Left forelimb (tissue), 1 donor: Measurements from ENCODE around the gene ACOXL.
"Not testable (repeated sequence)": the region's sequence is repeated elsewhere in the genome, so short reads cannot be mapped to it uniquely, and the experiment has no call there.

Experiments used
- DNase-seq: peaks from one replicate; pipeline ENCODE4 v3.0.0-alpha.2; 2018; ENCODE audit warnings: low spot score

The ACOXL gene

DNA sequence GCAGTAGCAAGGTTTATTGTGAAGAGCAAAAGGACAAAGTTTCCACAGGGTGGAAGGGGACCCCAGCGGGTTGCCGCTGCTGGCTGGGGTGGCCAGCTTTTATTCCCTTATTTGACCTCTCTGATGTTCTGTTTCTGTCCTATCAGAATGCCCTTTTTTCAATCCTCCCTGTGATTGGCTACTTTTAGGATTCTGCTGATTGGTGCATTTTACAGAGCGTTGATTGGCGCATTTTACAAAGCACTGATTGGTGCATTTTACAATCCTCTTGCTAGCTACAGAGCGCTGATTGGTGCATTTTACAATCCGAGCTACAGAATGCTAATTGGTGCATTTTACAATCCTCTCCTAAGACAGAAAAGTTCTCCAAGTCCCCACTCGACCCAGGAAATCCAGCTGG lies 123.5 kb downstream of the ACOXL start:
- DNase-seq = not testable (repeated sequence)

DNA sequence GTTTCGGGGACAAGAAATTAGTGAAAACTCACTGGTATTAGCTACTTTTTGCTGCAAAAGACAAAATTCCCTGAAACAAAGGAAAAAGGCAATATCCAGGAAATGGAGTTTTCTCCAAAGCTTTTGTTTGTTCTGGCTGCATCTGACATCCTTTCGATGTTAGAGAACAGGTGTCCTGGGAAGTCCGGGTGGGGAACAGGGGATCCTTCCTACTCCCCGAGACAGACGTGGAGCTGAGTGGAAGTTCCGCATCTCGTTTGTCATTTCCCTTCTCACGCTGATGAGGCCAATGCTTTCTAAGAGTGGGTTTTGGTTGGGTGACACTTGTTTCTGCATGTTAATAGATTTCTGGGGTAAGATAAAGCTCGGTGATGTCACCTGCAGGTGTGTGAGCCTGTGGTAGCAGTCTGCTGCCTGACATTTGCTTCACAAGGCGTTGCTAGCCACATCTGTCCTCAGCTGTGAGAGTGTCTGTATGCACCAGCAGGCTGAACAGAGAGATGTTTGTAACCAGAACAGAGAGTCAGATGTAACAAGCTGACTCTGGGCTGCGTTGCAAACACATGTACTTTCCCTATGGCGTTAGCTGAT lies 125.9 kb downstream of the ACOXL start:
- DNase-seq = no peak

DNA sequence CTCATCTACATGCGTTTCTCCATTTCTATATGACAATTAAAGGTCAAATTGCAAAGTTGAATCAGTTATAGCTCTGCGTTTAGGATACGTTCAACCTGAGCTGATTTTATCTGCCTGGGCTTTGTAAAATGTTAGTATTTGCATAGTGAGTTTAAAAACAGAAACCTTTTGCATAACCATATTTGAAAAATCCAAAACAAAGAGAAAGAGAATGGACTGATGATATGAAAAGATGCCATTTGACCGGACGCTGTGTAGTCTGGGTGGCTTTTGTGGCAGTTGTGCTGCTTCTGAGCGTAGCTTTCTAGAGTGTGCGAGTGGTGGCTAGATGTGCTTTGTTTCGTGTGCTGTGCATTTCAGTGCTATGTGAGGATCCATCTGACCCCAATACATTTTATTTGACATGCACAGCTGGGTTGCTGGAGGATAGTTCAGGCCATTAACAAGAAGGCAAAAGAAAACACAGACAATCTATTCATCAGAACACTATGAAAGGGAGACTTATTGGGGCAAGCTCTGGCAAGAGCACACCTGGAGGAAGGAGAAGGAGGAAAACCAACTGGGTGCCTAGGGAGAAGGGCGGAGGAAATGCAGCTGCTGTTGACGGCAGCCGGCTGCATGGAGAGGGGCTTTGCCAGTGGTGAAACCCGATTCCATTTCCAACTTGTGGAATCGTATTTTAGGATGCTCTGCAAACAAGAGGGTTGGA lies 126.8 kb downstream of the ACOXL start:
- DNase-seq = no peak

DNA sequence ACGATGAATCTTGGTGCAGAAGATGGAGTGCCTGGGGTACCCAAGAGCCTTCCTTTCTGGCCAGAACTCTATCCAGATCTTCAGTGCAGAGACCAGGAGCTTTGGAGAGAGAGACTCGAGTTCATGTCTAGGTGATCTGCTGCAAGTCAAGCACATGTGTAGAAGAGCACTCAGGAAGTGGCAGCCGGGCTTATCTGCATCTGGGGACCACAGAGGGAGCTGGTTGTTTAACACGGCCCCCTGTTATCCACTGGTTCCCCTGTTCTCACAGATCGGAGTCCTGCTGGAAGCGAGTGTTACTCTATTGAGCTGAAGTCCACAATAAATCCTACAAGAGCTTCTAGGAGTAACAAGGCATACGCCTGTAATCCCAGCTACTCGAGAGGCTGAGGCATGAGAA lies 128.3 kb downstream of the ACOXL start:
- no peak for DNase-seq

DNA sequence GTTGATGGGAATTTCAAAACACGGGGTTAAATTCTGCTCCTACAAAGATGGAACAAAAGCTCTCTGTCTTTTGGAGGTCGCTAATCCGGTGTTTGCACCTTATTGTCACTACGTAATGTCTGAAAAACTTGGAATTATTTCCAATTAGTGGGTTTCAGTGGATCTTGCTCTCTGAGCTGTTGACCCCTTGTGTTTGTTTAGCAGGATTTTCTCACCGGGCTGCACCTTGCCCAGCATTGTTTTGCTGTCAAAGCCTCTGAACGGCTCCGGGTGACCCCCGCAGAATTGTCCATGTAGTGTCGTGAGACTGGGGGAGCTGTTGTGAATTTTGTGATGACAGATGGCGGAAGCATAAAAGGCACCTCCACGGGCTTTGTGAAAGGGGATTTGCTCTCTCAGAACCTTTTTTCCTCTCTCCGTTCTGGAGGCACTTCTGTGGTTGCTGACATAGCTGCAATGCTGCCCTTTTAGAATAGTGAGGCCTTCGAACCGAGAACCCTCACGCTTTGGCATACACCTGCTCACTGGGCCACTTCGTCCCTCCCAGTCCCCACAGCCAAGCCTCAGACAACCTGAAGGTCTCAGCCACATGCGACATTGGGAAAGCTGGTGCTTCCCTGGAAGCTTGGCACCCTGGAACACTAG lies 129.4 kb downstream of the ACOXL start:
- DNase-seq = no peak

DNA sequence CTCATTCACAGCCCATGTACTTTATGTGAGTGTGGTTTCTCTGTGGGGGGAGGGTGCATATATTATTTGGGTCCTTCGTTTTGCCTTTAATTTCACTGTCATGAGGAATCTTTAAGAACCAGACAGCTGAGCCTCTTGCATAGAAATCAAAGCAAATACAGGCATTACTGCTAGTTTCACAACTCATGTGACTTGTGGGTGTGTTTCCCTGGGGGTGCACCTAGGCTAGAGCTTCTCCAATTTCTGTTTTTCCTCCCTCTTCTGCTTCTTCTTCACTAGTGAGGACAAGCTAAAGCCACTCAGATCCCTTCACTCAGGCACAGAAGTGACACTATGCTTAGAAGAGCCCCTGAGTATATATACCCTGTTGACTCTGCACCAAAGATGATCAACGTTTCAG lies 131.4 kb downstream of the ACOXL start:
- no peak for DNase-seq

DNA sequence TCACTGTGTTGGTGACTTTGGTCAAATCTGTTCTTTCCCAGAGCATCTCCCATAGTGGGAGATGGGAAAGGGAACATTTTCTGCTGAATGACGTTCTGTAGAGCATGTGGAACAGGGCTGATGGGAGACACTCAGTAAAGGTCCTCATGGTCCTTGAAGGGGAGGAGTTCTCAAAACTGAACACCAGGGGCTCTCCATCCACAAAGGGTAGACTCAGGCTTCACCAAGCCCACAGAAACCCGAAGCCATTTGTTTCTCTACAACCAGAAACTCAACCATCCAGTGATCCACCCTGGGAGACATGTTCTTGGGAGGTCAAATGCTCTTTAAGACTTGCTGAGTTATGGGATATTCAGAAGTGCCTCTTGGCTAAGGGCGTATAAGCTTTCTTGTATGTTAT lies 131.8 kb downstream of the ACOXL start:
- no peak for DNase-seq

DNA sequence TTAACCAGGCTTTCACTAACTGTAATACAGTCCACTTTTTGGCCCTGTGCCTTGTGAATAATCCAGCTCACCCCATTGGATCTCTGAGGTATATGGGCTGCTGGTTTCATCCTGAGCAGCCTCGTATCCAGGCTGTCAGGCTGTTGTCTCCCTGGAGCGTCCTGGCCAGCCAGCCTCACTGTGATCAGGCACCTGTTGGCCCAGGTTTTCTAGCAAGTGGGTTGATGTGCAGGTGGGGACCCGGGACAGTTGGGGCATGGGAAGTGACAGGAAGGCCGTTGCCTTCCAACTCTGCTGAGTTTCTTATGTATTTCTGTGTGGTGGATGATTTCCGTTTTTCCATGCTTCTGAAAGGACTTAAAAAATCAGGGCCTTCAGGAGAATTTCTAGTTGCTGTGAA lies 132.4 kb downstream of the ACOXL start:
- no peak for DNase-seq

DNA sequence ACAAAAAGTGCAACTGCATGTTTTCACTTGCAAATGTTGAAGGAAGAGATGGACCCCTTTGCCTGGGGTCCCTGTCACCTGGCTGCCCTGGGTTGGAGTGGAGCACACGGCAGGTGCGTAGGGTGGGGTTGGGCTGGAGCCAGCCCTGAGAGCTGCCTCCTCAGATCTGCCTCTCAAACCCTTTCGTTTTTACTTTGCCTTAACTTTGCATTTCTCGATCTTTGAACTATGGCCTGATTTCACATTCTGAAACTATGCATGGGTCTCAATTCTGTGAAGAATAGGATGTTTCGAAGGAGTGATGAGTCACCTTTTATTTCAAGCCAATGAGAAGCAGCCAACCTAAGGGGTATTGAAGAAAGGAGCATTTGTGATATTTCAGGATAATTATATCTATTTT lies 132.8 kb downstream of the ACOXL start:
- no peak for DNase-seq

DNA sequence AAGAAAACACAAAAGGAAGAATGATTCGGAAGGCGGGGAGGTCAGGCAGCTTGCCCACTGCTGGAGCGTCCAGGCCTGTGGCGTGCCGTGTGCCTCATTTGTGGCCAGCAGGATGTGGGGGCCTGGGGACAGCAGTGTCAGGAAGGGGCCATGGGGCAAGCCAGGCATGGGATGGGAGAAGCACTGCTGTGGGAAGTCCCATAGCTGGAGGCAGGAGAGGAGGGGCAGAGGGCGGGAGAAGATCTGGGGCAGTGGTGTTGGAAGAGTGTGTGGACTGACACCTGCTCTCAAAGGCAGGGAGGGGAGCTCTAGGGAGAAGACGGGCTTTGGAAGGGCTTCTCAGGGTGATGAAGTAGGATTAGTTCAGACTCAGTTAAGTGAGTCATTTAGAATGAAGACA lies 133.7 kb downstream of the ACOXL start:
- DNase-seq = no peak

DNA sequence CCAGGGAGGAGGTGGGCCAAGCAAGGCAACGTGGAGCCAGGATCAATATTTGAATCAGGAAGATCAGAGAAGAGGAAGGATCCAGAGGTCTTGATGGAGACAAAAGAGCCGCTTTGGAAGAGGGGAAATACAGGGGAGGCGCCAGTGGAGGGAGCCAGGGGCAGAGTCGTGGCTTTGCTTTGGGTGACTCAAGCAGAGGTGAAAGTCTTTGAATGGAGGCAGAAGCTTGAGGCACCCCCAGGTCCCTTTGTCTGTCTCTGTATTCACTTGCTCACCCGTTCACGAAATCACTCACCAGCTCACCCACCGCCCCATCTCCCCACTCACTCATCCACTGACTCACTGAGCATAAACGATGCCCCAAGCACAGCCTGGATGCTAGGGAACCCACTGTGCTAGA lies 134.1 kb downstream of the ACOXL start:
- DNase-seq = no peak

DNA sequence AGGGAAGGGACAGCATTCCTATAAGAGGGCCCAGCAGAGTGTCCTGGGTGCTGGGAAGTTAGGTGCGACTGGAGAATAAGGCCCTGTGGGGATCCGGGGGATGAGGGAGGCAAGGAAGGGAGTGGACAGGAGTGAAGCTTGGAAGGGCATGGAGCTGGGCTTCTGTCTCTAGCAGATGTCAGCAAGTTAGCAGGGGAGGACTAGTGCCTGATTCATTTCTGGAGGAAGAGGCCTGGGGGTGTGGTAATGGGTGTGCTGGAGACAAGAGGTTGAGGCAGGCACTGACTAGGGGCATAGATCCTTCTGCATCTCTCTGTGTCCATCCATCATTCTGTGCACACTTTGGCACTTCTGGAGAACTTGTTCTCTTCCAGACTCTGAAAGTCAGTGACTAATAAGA lies 134.7 kb downstream of the ACOXL start:
- DNase-seq = no peak

DNA sequence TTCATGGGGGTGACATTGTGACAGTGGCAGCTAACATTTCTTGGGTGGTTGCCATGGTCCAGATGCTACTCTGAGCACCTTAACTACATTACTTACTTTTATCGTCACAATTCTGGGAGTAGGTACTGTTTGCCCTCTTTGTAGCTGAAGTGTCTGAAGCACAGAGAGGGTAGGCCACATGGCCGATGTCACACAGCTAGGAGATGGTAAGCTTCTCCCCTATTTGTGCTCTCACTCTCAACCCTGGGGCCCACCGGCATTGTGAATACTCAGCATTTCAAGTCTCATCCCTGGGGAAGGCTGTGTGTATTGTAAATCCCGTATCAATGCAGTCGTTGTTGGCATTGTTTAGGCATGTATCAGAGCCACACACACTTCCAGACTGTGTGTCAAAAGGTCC lies 136.6 kb downstream of the ACOXL start:
- no peak for DNase-seq

DNA sequence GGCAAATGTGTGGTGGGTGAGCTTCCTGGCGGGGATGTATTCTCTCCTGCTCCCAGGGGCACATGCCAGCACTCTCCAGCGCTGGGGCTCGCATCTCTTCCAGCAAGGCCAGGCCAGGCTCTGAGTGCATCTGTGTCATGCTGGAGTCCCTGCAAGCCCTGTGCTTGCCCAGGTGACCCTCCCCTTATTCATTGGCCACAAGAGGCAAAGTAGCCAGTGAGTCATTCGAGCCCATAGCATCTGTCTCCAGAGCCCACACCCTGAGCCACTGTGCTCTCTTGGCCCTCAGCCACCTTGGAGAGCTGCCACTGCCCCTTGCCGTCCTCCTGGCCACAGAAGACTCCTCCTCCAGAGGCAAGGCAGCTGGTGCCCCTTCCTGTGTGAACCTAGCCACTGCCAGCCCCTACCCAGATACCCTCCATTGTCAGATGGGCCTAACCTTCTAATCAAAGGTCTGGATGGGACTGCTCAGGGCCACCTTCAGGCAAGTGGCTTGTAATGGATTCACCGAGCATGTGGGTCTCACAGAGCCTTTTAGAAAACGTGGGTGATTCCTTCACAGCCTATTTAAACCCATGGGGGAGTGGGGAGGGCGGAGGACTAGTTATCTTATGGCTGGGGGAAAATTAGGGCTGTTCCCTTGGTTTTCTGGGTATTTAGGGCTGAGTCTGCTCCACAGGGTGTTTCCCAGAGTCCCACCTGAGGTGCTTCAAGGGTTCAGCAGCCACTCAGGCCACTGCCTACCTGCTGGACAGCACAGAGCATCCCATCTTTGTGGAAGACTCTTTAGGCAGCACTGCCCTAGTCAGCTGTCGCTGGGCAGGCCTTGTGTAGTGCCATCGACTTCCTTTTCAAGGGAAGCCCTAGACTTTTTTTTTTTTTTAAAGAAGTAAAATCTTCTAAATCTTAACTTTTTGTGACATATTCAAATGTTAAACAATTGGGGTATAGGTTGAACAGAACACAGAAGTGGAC lies 137.4 kb downstream of the ACOXL start:
- DNase-seq = no peak

DNA sequence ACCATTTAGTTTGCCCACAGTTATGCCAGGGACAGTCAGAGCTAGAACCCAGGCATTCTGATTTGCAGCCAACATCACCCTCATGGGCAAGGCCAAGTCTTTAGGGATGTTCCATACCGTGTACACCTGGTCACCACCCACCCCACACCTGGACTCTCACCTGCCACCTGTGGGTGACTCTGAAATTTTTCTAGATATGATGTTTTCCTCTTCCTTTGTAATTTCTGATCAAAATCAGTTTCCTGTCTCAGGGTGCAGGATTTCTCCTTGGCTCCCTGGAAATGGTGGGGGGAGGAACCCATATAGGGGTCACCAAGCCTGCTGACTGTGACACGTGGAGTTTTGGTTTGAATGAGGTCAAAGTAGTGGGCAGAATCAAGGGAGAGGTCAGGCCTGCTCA lies 138.2 kb downstream of the ACOXL start:
- no peak for DNase-seq

DNA sequence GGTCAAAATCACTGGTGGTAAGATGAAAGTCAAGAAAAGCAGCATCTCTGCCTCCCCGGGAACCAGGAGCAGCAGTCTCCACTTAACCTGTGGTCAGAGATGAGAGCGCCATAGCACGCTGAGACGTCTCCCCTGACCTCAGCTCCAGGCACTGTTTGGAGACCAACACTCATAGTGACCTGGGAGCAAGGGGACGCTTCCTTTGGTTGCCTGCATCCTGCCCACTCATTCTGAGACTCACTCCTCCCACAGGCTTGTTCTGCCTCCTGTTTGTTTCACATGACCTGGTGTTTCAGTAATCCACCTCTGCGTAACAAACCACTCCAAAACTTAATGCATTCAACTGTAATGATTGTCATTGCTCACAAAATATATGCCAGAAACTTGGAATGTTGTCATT lies 139.3 kb downstream of the ACOXL start:
- DNase-seq = no peak

DNA sequence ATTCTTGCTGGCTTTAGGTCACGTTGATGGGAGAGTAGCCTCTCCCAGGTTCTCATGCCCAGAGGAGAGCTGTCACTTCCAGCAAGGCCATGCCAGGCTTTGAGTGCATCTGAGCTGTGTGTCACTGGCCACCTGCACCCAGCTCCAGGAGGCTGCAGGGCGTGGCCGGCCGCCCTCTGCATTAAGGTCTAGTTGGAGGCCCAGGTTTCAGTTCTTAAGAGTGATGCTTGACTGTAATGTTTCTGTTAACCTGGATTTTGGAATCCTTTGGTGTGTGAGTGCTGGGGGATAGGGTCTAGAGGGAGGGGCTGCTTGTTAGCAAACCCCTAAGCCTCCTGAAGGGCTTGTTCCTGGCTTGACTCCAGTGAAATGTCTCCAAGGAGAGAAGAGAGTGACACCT lies 140.1 kb downstream of the ACOXL start:
- DNase-seq = no peak

DNA sequence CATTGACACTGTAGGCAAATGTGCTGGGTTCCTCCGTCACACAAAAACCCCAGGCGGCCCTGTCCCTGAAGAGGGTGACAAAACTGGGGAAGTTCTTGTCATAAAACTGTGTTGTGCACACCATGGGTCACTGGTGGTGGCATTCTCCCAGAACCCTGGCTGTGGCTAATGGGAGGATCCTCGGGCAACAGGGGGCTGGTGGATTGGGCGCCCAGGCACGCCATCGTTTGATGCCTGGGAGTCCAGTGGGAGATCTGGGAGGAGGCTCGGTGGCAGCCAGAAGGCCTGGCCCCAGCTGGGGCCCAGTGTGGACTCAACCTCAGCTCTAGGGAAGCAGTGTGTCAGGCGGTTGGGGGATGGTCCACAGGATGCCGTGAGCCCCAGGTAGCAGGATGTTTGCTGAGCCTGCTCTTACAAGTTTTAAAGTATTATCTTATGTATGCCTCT lies 140.7 kb downstream of the ACOXL start:
- no peak for DNase-seq

DNA sequence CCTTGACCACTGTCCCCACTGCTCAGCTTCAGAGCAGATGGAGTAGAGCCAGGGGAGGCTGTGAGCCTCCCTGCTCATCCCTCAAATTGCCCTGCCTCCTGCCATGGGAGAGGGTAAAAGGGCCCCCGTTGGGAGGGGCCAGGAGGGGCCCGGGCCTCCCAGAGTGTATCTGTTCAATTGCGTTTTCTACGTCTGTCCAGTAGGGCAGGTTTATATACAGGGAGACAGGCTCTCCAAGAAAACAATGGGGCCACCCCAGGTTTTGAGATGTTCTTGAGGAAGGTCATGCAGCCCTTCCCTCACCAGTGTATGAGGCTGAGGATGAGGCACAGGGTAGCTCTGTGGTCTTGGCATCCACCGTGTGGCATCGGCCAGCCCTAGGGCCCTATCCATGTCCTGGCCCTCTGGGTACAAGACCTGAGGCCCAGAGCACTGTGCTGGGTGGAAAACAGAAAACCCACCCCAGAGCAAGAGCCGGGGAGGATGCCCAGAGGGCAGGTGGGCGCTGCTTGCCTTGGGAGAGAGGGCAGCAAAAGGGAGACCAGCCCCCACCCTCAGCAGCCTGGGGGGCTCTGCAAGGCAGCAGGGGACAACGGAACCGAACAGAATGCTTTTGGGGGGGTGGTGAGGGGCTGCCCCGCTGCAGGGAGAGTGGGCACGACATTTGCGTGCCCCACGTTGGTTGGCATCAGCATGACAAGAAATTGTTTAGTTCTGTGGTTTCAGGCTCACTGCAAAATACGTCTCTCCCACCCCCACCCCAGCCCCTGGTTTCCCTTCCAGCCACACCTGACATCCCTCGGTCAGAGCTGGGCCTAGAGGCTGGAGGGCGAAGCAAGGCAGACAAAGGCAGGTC lies 141.5 kb downstream of the ACOXL start:
- DNase-seq = no peak

DNA sequence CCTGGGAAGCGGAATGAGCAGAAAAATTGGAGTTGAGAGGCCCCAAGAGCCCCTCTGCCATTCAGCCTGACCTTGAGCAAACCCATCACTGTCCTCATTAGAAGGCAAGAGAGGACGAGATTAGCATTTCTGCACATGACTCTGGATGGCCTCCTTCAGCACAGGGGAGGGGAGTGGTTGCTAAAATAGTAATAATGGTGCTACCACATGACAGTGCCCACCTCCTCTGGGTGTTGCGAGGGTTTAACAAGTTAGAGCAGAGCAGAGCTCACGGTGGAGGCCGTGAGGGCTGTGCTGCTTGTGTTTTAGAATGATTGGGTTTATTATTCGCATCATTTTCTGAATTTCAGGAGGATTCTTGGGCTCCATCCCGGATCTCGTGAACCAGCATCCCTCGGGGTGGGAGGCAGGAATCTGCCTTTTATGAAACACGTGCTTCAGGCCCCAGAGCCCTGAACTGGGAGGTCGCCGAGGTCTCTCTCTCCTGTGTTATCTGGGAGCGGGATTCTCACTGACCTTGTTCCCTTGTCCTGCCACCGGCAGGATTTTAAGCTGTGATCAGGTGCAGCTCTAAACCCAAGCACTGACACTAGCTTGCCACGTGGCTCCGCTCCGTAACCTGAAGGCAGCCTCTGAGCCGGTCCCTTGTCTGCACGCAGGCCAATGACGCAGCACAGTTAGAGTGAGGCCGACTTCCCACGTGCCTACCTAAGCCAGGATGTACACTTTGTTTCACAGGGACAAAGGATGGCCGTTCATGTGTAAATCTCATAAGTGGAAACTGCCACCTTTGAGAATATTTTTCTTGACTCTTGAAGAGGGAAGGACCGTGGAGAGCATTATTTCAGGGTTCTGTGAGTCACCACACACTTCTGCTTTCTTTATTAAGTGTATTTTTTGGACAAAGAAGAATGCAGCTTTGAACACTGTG lies 142.3 kb downstream of the ACOXL start:
- no peak for DNase-seq
